Measurements from ENCODE around the gene RNF128.
A peak's percentile ranks its signal among the peaks of the same experiment; 100 is the strongest.

The RNF128 gene

DNA sequence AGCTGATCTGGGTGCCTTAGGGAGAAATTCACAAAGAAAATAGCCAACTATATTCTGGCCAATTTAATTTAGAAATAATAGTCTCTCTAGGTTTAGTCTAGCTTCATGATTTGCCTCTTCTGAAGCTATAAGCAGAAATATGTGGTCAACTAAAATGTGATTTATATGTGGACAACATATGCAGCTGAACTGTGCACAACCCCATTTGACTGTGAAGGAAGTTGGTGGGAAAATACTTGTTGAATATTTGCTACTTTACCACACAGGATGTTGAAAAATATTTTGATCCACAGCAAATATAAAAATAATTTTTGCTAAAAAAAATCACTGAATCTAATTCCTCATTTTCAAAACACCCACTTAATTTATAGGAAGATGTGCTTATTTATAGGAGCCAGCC lies 15.7 kb upstream of the RNF128 start:
- no peak for DNase-seq
- no peak overlapping the region for H3K27ac ChIP-seq (ENCODE audit: insufficient read depth, low read length, poor library complexity, severe bottlenecking)
- no peaks in the 10 kb centered on the region for H3K36me3 ChIP-seq (ENCODE audit: control insufficient read depth, insufficient read depth, low read length)

DNA sequence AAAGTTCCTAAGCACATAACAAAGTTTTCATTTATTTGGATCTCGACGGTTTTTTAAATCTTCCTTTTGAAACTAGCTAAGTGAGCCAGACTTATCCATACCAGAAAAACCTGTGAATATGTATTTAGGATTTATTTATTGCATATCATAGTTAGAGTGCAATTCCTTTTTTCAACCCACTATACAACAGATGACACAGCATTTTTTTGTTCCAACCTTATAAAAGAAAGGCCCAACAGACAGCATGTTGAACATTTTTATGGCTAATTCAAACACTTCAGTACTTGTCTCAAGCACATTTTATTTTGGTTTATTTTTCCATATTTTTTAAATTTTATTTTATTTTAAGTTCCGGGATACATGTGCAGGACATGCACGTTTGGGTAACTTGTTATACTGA lies 15.1 kb upstream of the RNF128 start:
- no peaks in the 10 kb centered on the region for H3K36me3 ChIP-seq (ENCODE audit: control insufficient read depth, insufficient read depth, low read length)
- no peak overlapping the region for H3K4me3 ChIP-seq (ENCODE audit: insufficient read depth, low read depth, low read length, poor library complexity, severe bottlenecking)
- DNase-seq, result no peak
- H3K4me1 ChIP-seq (ENCODE audit: control insufficient read depth, insufficient read depth, low read length, poor library complexity, severe bottlenecking), result no peaks in the 10 kb centered on the region
- no peak overlapping the region for H3K27ac ChIP-seq (ENCODE audit: insufficient read depth, low read length, poor library complexity, severe bottlenecking)
- H3K27me3 ChIP-seq (replicated peaks; ENCODE audit: control insufficient read depth, insufficient read depth, low read length, poor library complexity, severe bottlenecking), result no peaks in the 10 kb centered on the region
- H3K9me3 ChIP-seq (ENCODE audit: control insufficient read depth, low read length), result no peaks in the 10 kb centered on the region

More for the DNA sequence above, 15.7 kb upstream of the RNF128 start:
- Histone ChIP-seq H3K4me3 (ENCODE audit: insufficient read depth, low read depth, low read length, poor library complexity, severe bottlenecking) (no peak overlapping the region), H3K27me3 (replicated peaks; ENCODE audit: control insufficient read depth, insufficient read depth, low read length, poor library complexity, severe bottlenecking) (no peaks in the 10 kb centered on the region), H3K9me3 (ENCODE audit: control insufficient read depth, low read length) (no peaks in the 10 kb centered on the region), H3K4me1 (ENCODE audit: control insufficient read depth, insufficient read depth, low read length, poor library complexity, severe bottlenecking) (no peaks in the 10 kb centered on the region)

DNA sequence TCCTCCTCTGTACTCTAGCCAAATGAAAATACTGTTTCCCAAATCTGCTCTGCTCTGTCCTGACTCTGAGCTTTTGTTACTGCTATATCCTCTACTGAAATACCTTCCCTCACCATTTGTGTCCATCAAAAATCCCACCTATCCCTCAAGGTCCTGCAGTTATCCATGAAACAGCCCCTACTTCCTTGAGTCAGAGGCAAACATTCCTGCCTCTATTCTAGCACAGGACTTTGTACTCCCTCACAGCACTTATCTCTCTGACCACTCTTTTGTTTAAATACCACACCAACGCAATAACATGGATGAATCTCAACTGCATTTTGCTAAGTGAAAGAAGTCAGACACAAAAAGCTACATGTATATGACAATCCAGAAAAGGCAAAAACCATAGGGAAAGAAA lies 10.5 kb upstream of the RNF128 start:
- Histone ChIP-seq H3K4me1 (ENCODE audit: control insufficient read depth, insufficient read depth, low read length, poor library complexity, severe bottlenecking) (no peaks in the 10 kb centered on the region), H3K27me3 (replicated peaks; ENCODE audit: control insufficient read depth, insufficient read depth, low read length, poor library complexity, severe bottlenecking) (no peaks in the 10 kb centered on the region), H3K4me3 (ENCODE audit: insufficient read depth, low read depth, low read length, poor library complexity, severe bottlenecking) (no peak overlapping the region), H3K27ac (ENCODE audit: insufficient read depth, low read length, poor library complexity, severe bottlenecking) (no peak overlapping the region), H3K9me3 (ENCODE audit: control insufficient read depth, low read length) (no peaks in the 10 kb centered on the region), H3K36me3 (ENCODE audit: control insufficient read depth, insufficient read depth, low read length) (no peaks in the 10 kb centered on the region)
- DNase-seq, result no peak

DNA sequence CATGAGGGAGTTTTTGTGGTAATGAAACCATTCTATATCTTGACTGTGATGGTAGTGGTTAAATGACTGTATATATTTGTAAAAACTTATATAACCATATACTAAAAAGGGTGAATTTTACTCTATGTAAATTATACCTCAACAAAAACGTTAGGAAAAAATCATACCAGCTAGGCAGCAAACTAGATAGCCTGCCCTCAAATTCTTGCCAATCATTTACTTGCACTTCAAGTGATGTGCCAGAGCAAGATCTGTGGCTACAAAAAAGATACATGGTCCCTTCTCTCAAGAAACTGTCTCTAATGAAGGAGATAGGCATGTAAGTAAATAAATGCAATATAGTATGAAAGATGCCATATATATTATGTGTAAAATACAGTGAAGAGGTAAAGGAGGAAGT lies 10.0 kb upstream of the RNF128 start:
- no peaks in the 10 kb centered on the region for H3K4me1 ChIP-seq (ENCODE audit: control insufficient read depth, insufficient read depth, low read length, poor library complexity, severe bottlenecking)
- H3K27ac ChIP-seq (ENCODE audit: insufficient read depth, low read length, poor library complexity, severe bottlenecking), result no peak overlapping the region
- no peaks in the 10 kb centered on the region for H3K36me3 ChIP-seq (ENCODE audit: control insufficient read depth, insufficient read depth, low read length)
- H3K9me3 ChIP-seq (ENCODE audit: control insufficient read depth, low read length), result no peaks in the 10 kb centered on the region
- DNase-seq, result no peak
- no peak overlapping the region for H3K4me3 ChIP-seq (ENCODE audit: insufficient read depth, low read depth, low read length, poor library complexity, severe bottlenecking)
- H3K27me3 ChIP-seq (replicated peaks; ENCODE audit: control insufficient read depth, insufficient read depth, low read length, poor library complexity, severe bottlenecking), result no peaks in the 10 kb centered on the region

DNA sequence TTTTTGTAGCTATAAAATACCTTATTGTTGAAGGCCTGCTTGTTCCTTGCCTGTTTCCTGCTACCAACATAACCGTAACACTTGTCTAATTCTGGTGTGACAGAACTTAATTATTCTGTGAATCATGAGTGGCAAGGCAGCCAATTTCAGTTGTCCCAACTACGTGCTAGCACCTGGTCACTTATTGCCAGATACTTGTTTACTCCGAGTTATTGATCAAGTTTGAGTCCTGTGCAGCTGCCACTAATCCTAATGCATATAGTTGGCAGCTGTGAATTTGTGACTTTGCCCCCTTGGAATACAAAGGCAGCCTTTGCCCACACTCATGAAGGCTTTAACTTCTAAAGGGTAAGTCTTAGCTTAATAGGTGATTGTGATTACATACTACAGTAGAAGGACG lies 7.8 kb upstream of the RNF128 start:
- H3K27me3 ChIP-seq (replicated peaks; ENCODE audit: control insufficient read depth, insufficient read depth, low read length, poor library complexity, severe bottlenecking), result no peaks in the 10 kb centered on the region
- H3K27ac ChIP-seq (ENCODE audit: insufficient read depth, low read length, poor library complexity, severe bottlenecking), result no peak overlapping the region
- no peak overlapping the region for H3K4me3 ChIP-seq (ENCODE audit: insufficient read depth, low read depth, low read length, poor library complexity, severe bottlenecking)
- no peak for DNase-seq
- no peaks in the 10 kb centered on the region for H3K4me1 ChIP-seq (ENCODE audit: control insufficient read depth, insufficient read depth, low read length, poor library complexity, severe bottlenecking)
- no peaks in the 10 kb centered on the region for H3K36me3 ChIP-seq (ENCODE audit: control insufficient read depth, insufficient read depth, low read length)
- H3K9me3 ChIP-seq (ENCODE audit: control insufficient read depth, low read length), result no peaks in the 10 kb centered on the region

DNA sequence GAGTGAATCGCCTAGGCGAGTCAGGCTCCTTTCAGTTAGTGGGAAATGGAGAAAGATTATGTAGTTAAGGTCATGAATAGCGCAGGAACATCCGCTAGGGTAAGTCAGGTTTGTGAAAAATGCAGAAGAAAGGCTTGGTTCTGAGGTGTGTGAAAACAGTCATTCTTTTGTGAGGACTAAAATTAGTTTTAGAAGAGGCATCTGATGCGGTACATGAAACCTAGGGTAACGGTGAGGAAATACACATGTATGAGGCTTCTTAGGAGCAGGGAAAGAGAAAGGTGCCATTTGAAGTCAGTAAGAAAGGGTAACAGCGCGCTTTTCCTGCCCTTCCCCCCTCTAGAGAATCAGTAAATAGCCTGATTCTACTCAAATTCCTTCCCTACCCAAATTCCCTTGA lies 570 bp upstream of the RNF128 start:
- Histone ChIP-seq H3K4me1 (ENCODE audit: control insufficient read depth, insufficient read depth, low read length, poor library complexity, severe bottlenecking) (no peaks in the 10 kb centered on the region), H3K9me3 (ENCODE audit: control insufficient read depth, low read length) (no peaks in the 10 kb centered on the region), H3K27me3 (replicated peaks; ENCODE audit: control insufficient read depth, insufficient read depth, low read length, poor library complexity, severe bottlenecking) (peaks cover 2% of the 10 kb centered on the region), H3K36me3 (ENCODE audit: control insufficient read depth, insufficient read depth, low read length) (no peaks in the 10 kb centered on the region), H3K4me3 (ENCODE audit: insufficient read depth, low read depth, low read length, poor library complexity, severe bottlenecking) (peak overlapping the region; percentile 17), H3K27ac (ENCODE audit: insufficient read depth, low read length, poor library complexity, severe bottlenecking) (no peak overlapping the region)
- no peak for DNase-seq

DNA sequence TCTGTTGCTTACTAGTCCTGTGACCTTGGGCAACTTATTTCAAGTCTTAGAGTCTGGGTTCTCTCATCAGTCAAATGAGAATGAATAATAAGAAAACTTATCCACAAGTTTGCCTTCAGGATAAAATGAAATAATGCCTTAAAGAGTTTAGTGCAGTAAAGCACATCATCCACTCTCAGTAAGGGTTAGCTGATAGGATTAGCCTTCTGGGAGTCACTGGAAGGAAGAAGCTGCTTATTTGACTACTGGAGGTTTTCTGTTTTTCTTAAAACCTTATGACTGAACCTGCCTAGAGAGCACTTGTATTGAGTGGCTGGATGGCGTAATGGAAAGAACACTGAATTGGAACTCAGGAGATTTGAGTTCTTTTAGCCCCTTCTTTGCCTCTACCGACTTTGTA lies 1.8 kb downstream of the RNF128 start:
- Histone ChIP-seq H3K27me3 (replicated peaks; ENCODE audit: control insufficient read depth, insufficient read depth, low read length, poor library complexity, severe bottlenecking) (peaks cover 2% of the 10 kb centered on the region), H3K4me3 (ENCODE audit: insufficient read depth, low read depth, low read length, poor library complexity, severe bottlenecking) (no peak overlapping the region), H3K9me3 (ENCODE audit: control insufficient read depth, low read length) (no peaks in the 10 kb centered on the region), H3K36me3 (ENCODE audit: control insufficient read depth, insufficient read depth, low read length) (no peaks in the 10 kb centered on the region), H3K4me1 (ENCODE audit: control insufficient read depth, insufficient read depth, low read length, poor library complexity, severe bottlenecking) (no peaks in the 10 kb centered on the region), H3K27ac (ENCODE audit: insufficient read depth, low read length, poor library complexity, severe bottlenecking) (no peak overlapping the region)
- DNase-seq, result no peak

DNA sequence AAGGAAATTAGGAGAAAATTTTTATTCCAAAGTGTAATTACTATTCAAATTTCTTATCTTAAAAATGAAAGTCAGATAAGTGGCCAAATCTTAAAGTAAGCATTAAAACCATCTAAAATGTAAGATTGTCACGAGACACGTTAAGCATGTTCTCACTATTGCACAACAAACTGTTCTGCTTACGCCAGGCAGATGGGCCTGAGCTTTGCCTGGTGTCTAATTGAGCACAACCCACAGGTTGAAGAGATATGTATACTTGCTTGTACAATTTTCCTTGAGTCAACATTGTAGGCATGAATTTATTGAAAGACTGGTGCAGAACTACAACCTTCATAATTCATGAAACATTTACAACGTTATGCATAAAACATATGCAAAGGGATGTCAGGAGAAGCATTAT lies 3.9 kb downstream of the RNF128 start:
- Histone ChIP-seq H3K27me3 (replicated peaks; ENCODE audit: control insufficient read depth, insufficient read depth, low read length, poor library complexity, severe bottlenecking) (peaks cover 2% of the 10 kb centered on the region), H3K36me3 (ENCODE audit: control insufficient read depth, insufficient read depth, low read length) (no peaks in the 10 kb centered on the region), H3K4me3 (ENCODE audit: insufficient read depth, low read depth, low read length, poor library complexity, severe bottlenecking) (no peak overlapping the region), H3K27ac (ENCODE audit: insufficient read depth, low read length, poor library complexity, severe bottlenecking) (no peak overlapping the region), H3K9me3 (ENCODE audit: control insufficient read depth, low read length) (no peaks in the 10 kb centered on the region), H3K4me1 (ENCODE audit: control insufficient read depth, insufficient read depth, low read length, poor library complexity, severe bottlenecking) (no peaks in the 10 kb centered on the region)
- no peak for DNase-seq

DNA sequence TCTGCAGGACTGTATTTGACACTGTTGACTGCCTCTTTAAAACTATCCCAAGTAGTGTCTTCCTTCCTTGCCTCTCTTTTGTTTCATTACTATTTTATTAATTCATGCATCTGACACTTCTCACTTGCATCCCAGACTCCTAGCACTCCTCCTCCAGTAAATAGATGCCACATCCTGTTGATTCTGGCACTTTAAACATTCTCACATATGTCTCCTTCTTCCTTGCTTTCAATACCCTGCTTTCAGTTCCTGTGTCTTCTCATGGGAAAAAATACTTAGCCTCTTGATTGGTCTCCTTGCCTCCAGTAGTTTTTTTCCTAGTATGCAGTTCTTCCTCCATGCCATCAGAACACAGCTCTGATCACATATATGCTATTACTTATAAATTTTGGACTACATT lies 5.1 kb downstream of the RNF128 start:
- Histone ChIP-seq H3K36me3 (ENCODE audit: control insufficient read depth, insufficient read depth, low read length) (no peaks in the 10 kb centered on the region), H3K27ac (ENCODE audit: insufficient read depth, low read length, poor library complexity, severe bottlenecking) (no peak overlapping the region), H3K9me3 (ENCODE audit: control insufficient read depth, low read length) (no peaks in the 10 kb centered on the region), H3K4me3 (ENCODE audit: insufficient read depth, low read depth, low read length, poor library complexity, severe bottlenecking) (no peak overlapping the region), H3K4me1 (ENCODE audit: control insufficient read depth, insufficient read depth, low read length, poor library complexity, severe bottlenecking) (no peaks in the 10 kb centered on the region), H3K27me3 (replicated peaks; ENCODE audit: control insufficient read depth, insufficient read depth, low read length, poor library complexity, severe bottlenecking) (peaks cover 2% of the 10 kb centered on the region)
- no peak for DNase-seq

DNA sequence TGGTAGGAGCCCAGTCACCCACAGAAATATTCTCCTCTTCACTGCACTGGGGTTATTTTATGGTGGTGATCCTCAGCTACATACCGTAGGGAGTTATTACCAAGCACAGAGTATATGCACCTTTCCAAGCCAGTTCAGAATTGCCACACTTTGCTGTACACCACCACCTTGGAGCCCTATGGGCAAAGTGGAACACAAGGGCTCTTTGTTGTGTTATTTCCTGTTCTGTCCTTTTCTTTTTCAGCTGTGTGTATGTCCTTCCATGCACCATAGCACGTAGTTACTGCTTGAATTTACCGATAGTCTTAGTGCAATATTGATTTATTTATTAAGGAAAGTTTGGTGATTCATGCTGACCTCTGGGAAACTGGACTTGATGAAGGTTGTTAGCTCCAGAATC lies 8.3 kb downstream of the RNF128 start:
- H3K27ac ChIP-seq (ENCODE audit: insufficient read depth, low read length, poor library complexity, severe bottlenecking), result no peak overlapping the region
- DNase-seq, result no peak
- H3K4me3 ChIP-seq (ENCODE audit: insufficient read depth, low read depth, low read length, poor library complexity, severe bottlenecking), result no peak overlapping the region
- no peaks in the 10 kb centered on the region for H3K4me1 ChIP-seq (ENCODE audit: control insufficient read depth, insufficient read depth, low read length, poor library complexity, severe bottlenecking)
- no peaks in the 10 kb centered on the region for H3K36me3 ChIP-seq (ENCODE audit: control insufficient read depth, insufficient read depth, low read length)
- H3K27me3 ChIP-seq (replicated peaks; ENCODE audit: control insufficient read depth, insufficient read depth, low read length, poor library complexity, severe bottlenecking), result no peaks in the 10 kb centered on the region
- H3K9me3 ChIP-seq (ENCODE audit: control insufficient read depth, low read length), result no peaks in the 10 kb centered on the region

DNA sequence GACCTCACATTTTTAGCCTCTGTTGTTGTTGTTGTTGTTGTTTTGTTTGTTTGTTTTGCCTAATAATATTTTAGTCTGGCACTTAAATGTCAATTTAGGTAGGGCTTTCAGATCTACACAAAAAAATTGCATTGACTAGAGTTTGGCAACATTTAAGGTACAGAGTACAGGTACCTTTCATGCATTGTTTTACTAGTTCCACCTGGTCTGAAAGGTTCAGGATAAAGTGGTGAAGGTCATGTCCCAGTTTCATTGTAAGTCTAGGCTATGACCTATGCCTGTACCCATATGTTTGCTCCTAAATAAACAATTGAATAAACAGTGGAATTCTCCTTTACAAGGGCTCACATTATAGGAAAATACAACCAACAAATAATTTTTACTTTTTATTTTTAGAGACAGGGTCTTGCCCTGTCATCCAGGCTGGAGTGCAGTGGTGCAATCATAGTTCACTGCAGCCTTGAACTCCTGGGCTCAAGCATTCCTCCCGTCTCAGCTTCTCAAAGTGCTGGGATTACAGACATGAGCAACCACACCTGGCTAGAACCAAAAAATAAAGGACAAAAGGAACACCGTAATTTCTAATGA lies 13.8 kb downstream of the RNF128 start:
- Histone ChIP-seq H3K27ac (ENCODE audit: insufficient read depth, low read length, poor library complexity, severe bottlenecking) (no peak overlapping the region), H3K9me3 (ENCODE audit: control insufficient read depth, low read length) (no peaks in the 10 kb centered on the region), H3K36me3 (ENCODE audit: control insufficient read depth, insufficient read depth, low read length) (no peaks in the 10 kb centered on the region), H3K4me3 (ENCODE audit: insufficient read depth, low read depth, low read length, poor library complexity, severe bottlenecking) (no peak overlapping the region), H3K27me3 (replicated peaks; ENCODE audit: control insufficient read depth, insufficient read depth, low read length, poor library complexity, severe bottlenecking) (no peaks in the 10 kb centered on the region), H3K4me1 (ENCODE audit: control insufficient read depth, insufficient read depth, low read length, poor library complexity, severe bottlenecking) (no peaks in the 10 kb centered on the region)
- no peak for DNase-seq
